ENCODE data around the gene TUBA4A.

TUBA4A gene

GRCh38 chr2:219229305-219230058, 24.2 kb downstream of the TUBA4A start, which contains the start of the genes ANKZF1 and ATG9A:
ANKZF1 (plus strand) TSS chr2:219229806; CDS start chr2:219230258, 452 bp downstream.
ATG9A (minus strand) TSS chr2:219229636; CDS start chr2:219228024, 1,612 bp downstream.
- DNase-seq = peak; percentile 99

GRCh38 chr2:219228911-219229304, 24.8 kb downstream of the TUBA4A start:
- no peak for DNase-seq

GRCh38 chr2:219228041-219228910, 25.4 kb downstream of the TUBA4A start:
- no peak for DNase-seq

- DNase-seq = no peak
Observed at GRCh38 chr2:219225350-219225749, 28.4 kb downstream of the TUBA4A start.

GRCh38 chr2:219223831-219224610, 29.7 kb downstream of the TUBA4A start:
- DNase-seq = no peak

GRCh38 chr2:219221957-219222518, 31.7 kb downstream of the TUBA4A start:
- no peak for DNase-seq

GRCh38 chr2:219220652-219221402, 32.9 kb downstream of the TUBA4A start:
- no peak for DNase-seq

- DNase-seq = no peak
Observed at GRCh38 chr2:219219784-219220532, 33.8 kb downstream of the TUBA4A start.

GRCh38 chr2:219218732-219219701, 34.7 kb downstream of the TUBA4A start, which contains the start of gene ABCB6:
ABCB6 (minus strand) TSS chr2:219218958; CDS start chr2:219218673, 285 bp downstream.
- peak; percentile 97 for DNase-seq

GRCh38 chr2:219218217-219218731, 35.4 kb downstream of the TUBA4A start:
- DNase-seq = peak; percentile 70

- DNase-seq = no peak
Observed at GRCh38 chr2:219216535-219216915, 37.2 kb downstream of the TUBA4A start.

- DNase-seq = no peak
Observed at GRCh38 chr2:219215871-219216534, 37.7 kb downstream of the TUBA4A start.

- no peak for DNase-seq
Observed at GRCh38 chr2:219214786-219215185, 38.9 kb downstream of the TUBA4A start.

- no peak for DNase-seq
Observed at GRCh38 chr2:219214141-219214540, 39.6 kb downstream of the TUBA4A start.

- DNase-seq = no peak
Observed at GRCh38 chr2:219213486-219214071, 40.1 kb downstream of the TUBA4A start.

GRCh38 chr2:219213026-219213415, 40.7 kb downstream of the TUBA4A start:
- no peak for DNase-seq

- DNase-seq = no peak
Observed at GRCh38 chr2:219210886-219211362, 42.8 kb downstream of the TUBA4A start.

- DNase-seq = no peak
Observed at GRCh38 chr2:219210196-219210885, 43.4 kb downstream of the TUBA4A start.

Measured in fibroblast of upper back skin (primary cell).